Measurements from ENCODE around the gene PICK1. TPM values are rescaled to one million over a fixed set of nuclear protein-coding genes. Genes with fewer than 3 reads are reported as not detected.
A peak's percentile ranks its signal among the peaks of the same experiment; 100 is the strongest.

Gene PICK1
- 34.4 and 37.6 TPM in 2 replicates for polyA plus RNA-seq (2014; cell fraction: cytosol; rRNA removed)
- 139 and 169 TPM in 2 replicates for polyA plus RNA-seq (2014; cell fraction: nucleus; rRNA removed)

DNA sequence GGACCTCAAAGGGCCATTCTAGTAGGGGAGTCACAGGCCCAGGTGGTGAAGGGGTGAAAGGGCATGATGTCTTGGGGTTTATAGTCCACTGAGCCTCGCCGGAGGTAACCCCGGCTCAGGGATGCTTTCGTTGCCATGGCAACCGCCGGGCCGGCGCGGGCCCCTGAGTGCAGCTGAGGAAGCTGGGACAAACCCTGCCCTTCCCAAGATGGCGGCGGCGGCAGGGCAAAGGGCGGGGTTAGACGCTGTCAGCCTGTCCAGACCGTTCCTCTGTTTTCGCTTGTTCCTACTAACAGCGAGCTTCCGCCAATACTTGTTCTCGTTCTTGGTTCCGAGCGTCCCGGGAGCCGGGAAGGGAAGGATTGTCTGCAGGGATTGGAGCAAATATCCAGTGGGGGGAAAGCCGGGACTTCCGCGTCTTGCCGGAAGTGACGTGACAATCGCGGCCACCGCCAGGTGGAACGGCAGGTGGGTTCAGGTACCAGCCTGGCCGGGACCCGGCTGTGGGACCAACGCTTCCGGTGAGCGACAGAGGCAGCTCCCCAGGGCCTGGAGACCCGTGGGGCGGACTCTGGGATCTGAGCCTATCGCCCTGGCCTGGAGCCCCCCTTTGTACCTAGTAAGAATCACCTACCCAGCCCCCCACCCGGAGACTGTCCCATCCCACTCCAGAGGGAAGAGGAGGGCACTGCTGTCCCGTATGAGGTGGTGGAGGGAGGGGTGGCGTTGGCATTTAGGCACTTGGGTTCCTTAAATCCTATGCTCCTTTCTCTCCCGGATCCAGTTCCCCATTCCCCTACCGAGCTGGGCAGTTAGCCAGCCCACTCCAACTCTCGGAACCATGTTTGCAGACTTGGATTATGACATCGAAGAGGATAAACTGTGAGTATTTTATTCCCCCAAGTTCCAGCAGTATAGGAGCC, at the start of gene PICK1:
Gene PICK1 (plus strand): TSS at position 436 of the 923 bp plus-strand sequence. CDS start 406 bp downstream, at position 842.
- peak; percentile 93 for DNase-seq (ENCODE audit: low spot score)

DNA sequence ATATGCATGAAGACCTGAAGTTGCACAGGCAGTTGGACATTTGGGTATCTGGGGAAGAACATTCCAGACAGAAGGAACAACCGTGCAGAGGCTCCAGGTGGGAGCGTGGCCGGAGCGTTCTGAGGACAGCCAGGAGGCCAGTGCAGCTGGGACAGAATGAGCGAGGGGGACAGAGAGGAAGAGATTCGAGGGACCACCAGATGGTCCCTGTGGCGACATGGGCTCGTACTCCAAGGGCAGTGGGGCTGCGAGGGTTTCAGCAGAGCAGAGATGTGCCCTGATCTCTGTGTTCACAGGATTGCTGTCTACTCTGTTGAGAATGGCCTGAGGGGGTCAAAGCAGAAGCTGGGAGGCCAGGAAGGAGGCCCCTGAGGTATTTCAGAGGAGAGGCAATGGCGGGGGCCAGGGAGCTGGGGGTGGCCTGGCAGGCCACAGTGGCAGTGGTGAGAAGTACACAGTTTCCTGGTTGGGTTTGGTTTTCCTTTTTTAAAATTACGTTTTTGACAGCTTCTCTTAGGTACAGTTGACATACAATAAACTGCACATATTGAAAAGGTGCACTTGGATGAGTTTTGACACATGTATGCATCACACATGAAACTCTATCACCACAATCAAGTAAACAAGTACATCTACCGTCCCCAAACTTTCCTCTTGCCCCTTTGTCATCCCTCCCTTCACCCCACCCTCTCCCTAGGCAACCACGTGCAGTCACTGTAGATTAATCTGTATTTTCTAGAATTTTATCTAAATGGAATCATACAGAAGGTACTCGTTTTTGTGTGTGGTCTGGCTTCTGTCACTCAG, 48.0 kb upstream of the PICK1 start:
- no peak for DNase-seq (ENCODE audit: low spot score)

DNA sequence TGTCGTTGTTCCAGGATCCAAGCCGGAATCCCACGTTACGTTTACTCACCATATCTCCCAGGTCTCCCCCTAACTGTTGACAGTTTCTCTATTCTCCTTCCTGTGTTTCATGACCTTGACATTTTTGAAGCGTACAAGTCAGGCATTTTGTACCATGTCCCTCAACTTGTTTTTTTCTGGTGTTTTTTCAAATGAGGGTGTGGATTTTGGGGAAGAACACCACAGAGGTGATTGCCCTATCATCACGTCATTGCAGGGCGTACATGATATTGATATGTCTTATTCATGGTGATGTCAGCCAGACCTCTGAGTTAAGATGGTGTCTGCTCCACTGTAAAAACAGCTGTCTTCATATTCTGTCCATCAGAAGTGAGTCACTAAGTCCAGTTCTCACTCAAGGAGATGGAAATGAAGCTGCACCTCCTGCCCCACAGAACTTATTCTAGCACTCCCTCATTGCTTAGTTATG, 44.6 kb upstream of the PICK1 start:
- no peak for DNase-seq (ENCODE audit: low spot score)

DNA sequence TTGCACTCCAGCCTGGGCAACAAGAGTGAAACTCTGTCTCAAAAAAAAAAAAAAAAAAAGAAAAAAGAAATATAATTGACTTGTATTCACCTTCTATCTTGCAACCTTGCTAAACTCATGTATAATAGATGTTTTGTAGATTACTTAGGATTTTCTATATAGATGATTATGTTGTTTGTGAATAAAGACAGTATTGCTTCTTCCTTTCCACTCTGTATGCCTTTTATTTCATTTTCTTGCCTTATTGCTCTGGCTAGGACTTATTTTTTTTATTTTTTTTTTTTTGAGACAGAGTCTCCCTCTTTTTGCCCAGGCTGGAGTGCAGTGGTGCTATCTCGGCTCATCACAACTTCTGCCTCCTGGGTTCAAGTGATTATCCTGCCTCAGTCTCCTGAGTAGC, 43.1 kb upstream of the PICK1 start:
- no peak for DNase-seq (ENCODE audit: low spot score)

DNA sequence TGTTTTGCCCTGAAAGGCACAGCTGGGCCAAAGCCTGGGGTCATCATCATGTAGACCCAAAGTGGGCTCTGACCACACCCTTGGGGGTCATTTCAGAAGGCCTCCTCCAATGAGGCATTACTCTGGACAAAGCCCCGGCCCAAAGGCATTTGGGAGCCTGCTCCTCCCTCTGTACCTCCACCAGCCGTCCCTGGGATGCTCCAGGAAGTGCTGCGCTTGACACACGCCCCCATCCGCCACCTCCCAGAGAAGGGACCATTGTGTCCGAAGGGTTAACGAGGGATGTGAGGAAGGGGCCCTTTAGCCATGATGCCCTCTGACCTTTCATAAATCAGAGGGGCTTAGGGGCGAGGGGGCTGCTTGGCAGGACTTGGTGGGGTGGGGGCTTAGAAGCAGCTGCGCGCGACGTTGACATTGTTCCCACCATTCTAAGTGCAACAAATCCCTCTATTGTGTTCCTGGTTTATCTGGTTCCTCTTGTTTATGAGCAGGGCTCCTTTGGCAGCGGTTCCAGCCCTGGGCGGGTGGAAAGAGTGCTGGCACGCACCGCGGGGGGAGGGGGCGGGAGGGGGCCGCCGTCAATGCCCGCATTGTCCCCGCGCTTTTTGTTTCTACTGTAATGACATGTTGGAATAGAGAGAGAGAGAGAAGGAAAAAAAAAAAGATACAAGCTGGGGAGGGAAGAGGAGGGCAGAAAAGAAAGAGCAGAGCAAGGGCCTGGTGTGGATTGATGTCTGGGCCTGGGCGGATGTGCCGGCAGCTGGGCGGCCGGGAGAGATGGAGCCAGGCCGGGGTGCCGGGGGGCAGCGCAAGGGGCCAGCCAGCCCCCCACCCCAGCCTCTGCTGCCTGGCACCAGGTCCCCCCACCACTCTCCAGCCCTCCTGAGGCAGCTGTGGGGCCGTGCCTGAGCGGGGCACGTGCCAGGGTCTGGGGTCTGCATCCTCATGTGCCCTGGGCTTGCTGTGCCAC, 40.7 kb upstream of the PICK1 start:
- DNase-seq (ENCODE audit: low spot score), result no peak

DNA sequence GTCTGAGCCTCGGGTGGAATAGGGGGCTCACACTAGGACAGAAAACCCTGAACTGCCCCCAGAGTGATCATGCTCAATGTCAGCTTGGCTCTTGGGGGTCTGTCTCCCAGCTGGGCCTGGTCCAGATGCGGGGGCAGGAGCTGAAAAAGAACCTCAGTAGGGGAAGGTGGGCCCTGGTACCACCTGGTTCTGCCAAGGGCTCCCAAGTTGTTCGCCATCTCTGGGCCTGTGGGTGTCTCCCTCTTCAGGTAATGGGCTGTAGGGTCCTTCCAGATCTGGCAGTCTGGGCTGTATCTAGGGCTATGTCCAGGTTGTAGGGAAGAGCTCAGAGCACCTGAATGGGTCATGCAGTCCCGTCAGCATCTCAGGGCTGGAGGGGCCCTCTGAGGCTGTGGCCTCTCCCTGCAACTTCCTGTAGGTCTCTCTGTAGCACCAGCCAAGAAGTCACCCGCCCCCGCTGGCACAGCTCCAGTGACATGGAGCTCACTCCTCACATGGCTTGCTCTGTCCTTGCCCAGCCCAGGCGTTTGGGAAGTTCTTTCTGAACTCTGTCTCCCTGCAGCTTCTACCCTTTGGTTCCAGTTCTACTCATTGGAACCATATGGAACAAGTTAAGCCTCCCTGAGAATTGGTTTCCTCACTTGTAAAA, 39.8 kb upstream of the PICK1 start:
- no peak for DNase-seq (ENCODE audit: low spot score)

DNA sequence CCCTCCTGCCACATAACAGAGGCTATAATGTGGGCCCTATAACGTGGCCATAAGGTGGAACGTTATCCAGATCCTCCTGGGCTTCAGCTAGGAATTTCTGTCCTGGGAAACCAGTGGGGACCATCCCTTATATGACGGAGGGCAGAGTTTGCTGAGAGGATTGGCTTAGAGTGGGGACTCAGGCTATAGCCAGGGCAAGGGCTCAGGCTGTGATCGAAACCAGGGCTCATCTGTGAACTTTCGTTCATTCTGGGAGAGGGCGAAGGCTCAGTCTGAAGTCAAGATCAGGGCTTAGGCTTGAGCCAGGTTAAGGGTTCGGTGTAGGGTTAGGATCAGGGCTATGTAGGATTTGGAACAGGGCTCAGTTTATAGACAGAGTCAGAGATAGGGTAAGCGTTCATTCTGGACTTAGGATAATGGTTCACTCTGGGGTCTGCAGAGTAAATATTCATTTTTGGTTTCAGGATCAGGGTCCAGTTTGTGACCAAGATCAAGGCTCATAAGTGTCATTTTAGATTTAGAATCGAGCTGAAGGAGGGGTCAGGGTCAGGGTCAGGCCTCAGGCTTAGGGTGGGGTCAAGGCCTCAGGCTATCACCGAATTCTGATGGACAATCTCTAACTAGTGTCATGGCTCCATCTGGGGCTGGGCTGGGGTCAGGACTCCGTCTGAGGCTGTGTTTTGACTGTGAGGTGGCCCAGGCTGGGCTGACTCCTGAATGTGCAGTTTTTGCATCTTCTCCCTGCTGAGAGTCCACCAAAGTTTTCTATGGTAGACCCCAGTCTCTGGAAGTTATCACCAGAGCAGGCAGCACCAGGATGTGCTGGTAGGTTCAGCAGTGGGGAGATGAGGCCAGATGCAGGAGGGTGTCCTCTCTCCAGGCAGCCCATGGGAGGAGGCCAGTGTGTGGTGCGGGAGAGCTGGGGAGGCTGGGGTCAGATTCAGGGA, 39.0 kb upstream of the PICK1 start:
- DNase-seq (ENCODE audit: low spot score), result no peak

DNA sequence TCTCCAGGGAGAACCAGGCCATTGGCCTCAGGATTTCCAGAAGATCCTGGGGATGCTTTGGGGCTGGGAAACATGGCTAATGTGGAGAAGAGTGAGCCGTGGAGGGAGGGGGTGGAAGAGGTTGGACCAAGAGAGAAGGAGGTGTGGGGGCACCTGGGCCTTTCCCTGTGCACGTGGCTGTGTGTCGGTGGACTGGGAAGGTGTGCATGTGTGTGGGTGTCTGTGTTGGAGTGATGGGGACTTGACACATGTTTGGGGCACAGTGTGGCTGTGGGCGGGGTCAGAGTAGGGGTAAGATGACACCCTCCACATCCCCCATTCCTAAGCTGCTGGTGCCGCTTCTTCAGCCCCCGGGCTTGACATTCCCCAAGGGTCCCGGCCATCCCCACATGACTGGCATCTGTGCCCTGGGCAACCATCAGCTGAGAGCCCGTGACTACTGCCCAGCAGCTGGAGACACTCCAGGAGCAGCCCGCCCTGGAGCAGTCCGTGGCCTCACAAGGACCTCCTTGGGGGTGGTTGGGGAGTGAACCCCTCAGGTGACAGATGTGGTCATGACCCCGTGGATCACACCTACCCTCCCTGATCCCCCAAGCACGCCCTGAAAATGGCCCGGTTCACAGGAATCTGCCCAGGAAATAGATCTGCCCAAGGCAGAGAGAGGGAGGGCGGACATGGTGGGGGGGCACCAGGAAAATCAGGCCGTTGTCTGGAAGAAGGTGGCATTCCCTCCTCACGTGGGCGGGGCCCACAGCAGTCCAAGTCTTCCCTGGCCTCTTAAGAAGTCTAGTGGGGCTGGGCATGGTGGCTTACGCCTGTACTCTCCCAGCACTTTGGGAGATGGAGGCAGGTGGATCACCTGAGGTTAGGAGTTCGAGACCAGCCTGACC, 38.0 kb upstream of the PICK1 start:
- no peak for DNase-seq (ENCODE audit: low spot score)

DNA sequence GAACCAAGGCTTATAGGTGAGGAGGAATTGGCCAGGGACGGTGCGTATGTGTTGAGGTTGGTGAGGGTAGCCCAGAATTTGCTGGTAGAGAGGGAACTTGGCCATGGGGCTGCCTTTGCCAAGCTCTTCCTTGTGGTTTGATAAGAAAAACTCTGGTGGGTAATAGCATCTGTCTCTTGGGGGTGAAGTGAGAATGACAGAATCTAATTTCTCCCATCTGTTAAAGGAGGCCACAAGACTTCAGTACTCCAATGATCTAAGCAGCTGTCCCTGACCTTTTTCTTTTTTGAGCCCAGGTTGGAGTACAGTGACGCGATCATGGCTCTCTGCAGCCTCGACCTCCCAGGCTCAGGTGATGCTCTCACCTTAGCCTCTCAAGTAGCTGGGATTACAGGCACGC, 36.0 kb upstream of the PICK1 start:
- DNase-seq (ENCODE audit: low spot score), result no peak

DNA sequence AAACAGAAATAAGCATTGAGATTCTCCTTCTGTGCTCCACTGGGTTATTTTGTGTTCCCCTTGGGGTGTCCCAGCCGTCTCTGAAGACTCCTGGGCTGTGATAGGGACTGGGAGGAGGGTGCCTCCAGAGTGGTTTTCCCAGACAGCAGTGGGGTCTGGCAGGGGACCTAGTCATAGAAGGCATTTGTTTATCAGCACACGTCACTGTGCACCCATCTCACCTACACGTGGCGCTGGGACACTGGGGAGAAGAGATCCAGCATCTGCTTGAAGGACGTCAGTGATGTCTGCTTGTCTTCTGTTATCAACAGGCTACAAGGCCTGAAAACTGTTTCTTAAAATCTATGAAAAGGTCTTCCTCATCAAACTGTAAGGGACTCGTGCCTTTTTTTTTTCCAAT, 34.2 kb upstream of the PICK1 start:
- DNase-seq (ENCODE audit: low spot score), result no peak

DNA sequence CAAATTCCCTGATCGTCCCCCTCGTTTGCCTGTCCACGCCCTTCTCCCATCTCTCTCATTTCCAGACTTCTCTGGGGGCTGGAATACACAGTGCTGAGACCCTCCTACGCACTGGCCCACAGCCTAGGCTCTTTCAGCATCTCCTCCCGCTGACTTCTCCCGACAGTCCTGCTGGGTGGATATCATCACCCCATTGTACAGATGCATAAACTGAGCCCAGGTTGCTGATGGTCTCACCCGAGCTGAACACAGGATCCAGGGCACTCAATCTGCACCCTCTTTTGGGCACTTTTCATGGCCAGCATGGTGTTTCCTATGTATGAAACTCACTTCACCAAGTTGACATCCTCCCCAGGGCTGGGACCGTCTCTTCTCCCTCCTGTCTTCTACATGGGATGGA, 31.7 kb upstream of the PICK1 start:
- DNase-seq (ENCODE audit: low spot score), result no peak

DNA sequence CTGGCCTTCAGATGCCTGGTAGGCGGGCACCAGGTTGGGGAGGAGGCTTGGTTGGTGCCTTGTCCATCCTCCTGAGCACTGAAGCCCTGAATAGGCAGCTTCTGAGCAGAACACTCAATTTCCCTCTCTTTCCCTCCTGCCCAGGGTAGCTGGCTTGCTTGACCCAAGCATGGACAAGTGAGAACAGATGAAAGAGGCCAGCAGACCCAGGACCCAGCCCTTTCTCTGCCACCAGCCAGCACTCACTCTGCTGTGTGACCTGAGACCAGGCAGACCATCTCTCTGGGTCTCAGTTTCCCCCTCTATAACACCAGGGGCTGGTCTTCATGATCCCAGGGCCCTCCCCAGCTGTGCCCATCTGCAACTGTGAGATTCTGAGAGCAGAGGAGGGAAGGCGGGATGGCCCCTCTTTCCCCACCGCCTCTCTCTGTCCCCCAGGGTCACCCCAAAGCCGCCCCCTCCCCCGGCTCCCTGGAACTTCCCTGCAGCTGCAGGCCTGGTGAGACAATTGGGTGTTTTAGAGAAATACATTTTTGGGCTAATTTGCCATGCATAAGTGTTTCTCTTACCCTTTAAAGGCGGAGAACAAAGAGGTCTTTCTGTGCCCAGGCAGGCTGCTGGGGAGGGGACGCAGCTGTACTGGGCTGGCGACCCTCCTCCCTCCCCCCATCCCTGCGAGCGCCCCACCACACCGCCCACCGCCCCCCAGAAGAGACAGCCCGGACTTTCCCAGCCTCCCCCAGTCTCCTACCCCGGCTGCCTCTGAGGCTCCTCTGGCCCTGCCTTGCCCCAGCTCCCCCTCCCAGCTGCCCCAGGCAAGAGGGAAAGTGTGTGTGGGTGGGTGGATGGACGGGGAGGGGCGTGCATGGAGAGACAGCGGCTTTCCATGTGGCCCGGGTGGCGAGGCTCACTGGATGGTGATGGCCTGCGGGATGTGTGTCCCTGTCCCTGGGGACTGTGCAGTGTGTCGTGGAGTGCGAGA, 30.8 kb upstream of the PICK1 start:
- DNase-seq (ENCODE audit: low spot score), result no peak

DNA sequence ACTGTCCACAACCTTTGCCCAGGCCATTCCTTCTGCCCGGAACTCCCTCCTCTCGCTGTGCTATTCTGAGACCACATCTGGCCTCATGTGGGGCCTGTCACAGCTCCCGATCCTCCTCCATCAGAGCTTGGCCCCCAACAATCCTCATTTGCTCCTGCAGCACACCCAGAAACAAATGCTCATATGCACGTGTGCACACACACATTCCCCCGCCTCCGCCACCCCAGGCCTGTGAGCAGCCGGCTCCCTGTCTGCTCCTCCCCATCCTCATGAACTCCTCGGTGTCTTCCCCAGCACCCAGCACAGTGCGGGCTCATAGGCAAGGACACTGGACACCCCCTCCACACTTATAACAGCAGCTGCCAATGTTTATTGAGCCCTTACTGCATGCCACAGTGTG, 29.7 kb upstream of the PICK1 start:
- no peak for DNase-seq (ENCODE audit: low spot score)

DNA sequence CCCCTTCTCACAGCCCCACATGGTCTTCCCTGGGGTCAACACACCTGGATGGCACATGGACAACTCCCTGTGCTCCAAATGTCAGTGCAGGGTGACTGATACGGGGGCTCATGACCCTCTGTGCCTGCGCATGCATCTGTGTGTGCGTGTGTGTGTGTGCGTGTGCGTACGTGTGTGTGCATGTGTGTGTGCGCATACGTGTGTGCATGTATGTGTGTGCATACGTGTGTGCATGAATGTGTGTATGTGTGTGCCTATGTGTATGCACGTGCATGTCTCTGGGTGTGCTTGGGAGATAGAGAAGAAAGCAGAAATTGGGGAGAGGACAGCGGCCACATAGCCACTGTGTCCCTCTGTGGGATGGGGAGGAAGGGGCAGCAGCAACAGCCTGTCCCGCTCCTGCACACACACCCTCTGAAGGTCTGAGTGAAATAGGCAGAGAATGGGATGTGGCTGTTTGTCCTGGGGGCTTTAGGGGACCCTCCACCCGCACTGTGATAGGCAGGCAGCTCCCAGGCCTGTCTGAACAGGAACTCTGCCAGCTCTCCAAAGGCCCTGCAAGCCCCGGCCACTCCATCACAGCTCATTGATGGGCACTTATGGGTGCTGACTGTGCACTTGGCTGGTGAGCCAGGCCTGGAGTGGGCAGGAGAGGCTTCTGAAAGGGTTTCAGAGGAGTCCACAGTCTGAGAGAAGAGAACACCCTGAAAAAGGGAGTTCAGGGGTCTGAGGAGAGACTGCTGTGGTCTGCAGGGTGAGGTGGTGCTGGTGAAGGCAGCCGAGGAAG, 28.7 kb upstream of the PICK1 start:
- no peak for DNase-seq (ENCODE audit: low spot score)

DNA sequence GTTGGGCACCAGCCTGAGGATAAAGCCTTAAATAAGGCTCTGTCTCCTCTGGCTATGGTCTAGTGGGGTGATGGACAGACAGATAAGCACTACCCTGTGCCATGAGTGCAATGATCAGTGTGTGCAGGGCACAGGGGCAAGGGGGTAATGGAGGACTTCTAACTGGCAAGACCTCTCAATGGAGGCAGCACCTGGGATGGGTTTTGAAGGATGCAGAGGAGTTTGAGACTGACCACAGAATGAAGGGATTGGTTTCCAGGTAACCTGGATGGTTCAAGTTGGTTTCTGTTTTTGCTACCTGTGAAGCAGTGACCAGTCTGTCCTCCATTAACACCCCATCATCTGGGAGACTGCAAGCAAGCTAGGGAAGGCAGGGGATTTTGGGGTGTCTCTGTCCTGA, 27.8 kb upstream of the PICK1 start:
- no peak for DNase-seq (ENCODE audit: low spot score)

DNA sequence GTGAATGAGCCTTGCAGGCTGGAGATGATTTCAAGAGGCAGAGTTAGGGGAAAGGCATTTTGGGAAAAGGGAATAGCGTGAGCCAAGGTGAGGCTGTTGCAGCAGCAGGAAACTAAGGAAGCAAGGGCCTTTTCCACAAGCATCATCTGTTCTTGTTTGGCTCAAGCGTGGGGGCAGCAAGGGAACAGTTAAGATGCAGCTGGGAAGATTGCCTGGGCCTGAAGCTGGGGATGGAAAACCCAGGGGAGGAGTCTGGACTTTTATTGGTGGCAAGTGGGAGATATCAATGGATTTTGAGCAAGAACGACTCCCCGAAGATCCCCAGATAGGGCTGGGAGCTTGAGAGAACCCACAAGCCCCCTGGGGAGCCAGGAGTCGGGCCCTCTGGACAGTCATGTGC, 27.3 kb upstream of the PICK1 start:
- no peak for DNase-seq (ENCODE audit: low spot score)

Data from SK-N-DZ (cell line).